Chondrocyte (in vitro differentiated cells): ENCODE measurements around the gene TMEM208. TPM values are rescaled to one million over a fixed set of nuclear protein-coding genes. Genes with fewer than 3 reads are reported as not detected.

Experiments used
- DNase-seq: peaks from one replicate; pipeline ENCODE4 v3.0.0; 2021; ENCODE audit warnings: mixed read lengths, low spot score
- H3K27ac Mint-ChIP-seq: one replicate; pipeline ENCODE4 v1.8.0; 2021; ENCODE audit warnings: mild to moderate bottlenecking, moderate library complexity, mixed read lengths; ENCODE audit not compliant: unreplicated experiment
- H3K27me3 Mint-ChIP-seq: 2 replicates; pipeline ENCODE4 v1.8.0; 2021; ENCODE audit warnings: low read depth, mixed read lengths
- H3K36me3 Mint-ChIP-seq: 2 replicates; pipeline ENCODE4 v1.8.0; 2021; ENCODE audit warnings: low read depth, mixed read lengths
- H3K4me1 Mint-ChIP-seq: 2 replicates; pipeline ENCODE4 v1.8.0; 2021; ENCODE audit warnings: low read depth, mild to moderate bottlenecking, mixed read lengths
- H3K4me3 Mint-ChIP-seq: one replicate; pipeline ENCODE4 v1.8.0; 2021; ENCODE audit warnings: mild to moderate bottlenecking, moderate library complexity, mixed read lengths; ENCODE audit not compliant: unreplicated experiment
- H3K9me3 Mint-ChIP-seq: 2 replicates; pipeline ENCODE4 v1.8.0; 2021; ENCODE audit warnings: low read depth, mixed read lengths
- microRNA-seq: library from miRNA; unstranded; fragments of <30 nt; microRNA quantifications from one replicate; pipeline ENCODE4 v1.2.0, GENCODE V29; 2020; ENCODE audit warnings: borderline number of aligned reads
- total RNA-seq: library from RNA; stranded (reverse); gene quantifications from 3 replicates; pipeline ENCODE4 v1.2.1, GENCODE V29; 2021
- TF ChIP-seq, protein P1 (sequence below): fragments of 200-600 bp; sonication (generic); IDR thresholded peaks from 2 replicates; pipeline ENCODE4 v1.5.0; 2021; ENCODE audit warnings: antibody characterized with exemption, mild to moderate bottlenecking, moderate library complexity

The TMEM208 gene
- total RNA-seq, 1 donor from 2014 or later = 43.2 TPM

DNA sequence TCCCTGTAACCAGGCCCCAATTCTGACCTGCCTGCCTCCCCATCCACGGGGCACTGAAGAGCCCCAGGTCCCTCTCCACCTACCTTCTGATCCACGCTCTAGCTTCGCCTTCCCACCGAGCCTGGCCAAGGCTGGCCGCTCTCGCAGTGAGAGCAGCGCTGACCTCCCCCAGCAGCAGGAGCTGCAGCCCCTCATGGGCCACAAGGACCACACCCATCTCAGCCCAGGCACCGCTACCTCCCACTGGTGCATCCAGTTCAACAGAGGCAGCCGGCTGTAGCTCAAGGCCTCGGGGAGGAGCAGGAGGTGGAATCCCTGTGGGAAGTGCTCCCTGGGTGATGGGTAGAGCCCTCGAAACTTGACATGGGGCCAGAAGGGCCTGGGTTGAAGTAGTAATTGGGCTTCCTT, 44.0 kb downstream of the TMEM208 start:
- Mint-ChIP-seq H3K36me3 (no peaks in the 10 kb centered on the region), H3K9me3 (no peaks in the 10 kb centered on the region), H3K4me1 (peaks cover 8% of the 10 kb centered on the region), H3K27ac (no peak overlapping the region), H3K4me3 (no peak overlapping the region), H3K27me3 (no peaks in the 10 kb centered on the region)
- peak; percentile 87 for DNase-seq
- TF ChIP-seq, protein P1, sequence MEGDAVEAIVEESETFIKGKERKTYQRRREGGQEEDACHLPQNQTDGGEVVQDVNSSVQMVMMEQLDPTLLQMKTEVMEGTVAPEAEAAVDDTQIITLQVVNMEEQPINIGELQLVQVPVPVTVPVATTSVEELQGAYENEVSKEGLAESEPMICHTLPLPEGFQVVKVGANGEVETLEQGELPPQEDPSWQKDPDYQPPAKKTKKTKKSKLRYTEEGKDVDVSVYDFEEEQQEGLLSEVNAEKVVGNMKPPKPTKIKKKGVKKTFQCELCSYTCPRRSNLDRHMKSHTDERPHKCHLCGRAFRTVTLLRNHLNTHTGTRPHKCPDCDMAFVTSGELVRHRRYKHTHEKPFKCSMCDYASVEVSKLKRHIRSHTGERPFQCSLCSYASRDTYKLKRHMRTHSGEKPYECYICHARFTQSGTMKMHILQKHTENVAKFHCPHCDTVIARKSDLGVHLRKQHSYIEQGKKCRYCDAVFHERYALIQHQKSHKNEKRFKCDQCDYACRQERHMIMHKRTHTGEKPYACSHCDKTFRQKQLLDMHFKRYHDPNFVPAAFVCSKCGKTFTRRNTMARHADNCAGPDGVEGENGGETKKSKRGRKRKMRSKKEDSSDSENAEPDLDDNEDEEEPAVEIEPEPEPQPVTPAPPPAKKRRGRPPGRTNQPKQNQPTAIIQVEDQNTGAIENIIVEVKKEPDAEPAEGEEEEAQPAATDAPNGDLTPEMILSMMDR = no peak

DNA sequence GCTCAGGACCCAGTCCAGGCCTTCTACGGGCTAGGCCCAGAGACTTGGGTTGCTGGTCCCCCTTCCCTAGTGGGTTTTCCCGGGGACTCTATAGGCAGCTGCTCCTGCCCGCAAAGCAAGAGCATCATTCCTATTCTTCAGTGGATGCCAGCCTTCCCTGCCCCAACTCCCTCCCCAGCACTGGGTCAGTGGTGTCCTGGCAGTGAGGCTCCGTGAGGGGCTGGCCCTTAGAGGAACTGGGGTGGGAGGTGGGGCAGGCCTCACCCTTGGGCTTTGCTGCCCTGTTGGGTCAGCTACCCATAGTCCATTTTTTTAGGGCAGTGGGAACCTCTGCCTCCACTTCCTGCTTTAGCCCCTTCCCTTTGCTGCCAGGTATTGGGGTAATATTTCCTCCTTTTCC, 44.5 kb downstream of the TMEM208 start:
- Mint-ChIP-seq H3K9me3 (no peaks in the 10 kb centered on the region), H3K27ac (no peak overlapping the region), H3K36me3 (no peaks in the 10 kb centered on the region), H3K4me1 (peaks cover 9% of the 10 kb centered on the region), H3K4me3 (no peak overlapping the region), H3K27me3 (no peaks in the 10 kb centered on the region)
- peak; percentile 38 for DNase-seq
- TF ChIP-seq, protein P1 = no peak

DNA sequence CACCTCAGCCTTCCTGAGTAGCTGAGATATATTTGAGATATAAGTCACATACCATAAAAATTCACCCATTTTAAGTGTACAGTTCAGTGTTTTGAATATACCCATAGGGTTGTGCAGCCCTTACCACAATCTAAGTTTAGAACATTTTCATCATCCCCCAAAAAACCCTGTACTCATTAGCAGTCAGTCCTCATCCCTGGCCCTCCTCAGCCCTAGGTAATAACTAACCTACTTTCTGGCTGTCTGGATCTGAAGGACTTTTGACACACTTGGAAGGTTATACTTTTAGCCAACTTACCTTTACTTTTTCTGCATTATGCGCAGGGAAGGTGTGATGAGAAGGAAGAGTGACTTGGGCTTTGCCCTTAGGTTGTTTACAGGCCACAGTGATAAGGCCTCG, 48.4 kb downstream of the TMEM208 start:
- no peak overlapping the region for H3K4me3 Mint-ChIP-seq
- TF ChIP-seq, protein P1 = no peak
- peaks cover 27% of the 10 kb centered on the region for H3K4me1 Mint-ChIP-seq
- DNase-seq = no peak
- H3K36me3 Mint-ChIP-seq = no peaks in the 10 kb centered on the region
- H3K27ac Mint-ChIP-seq = no peak overlapping the region
- no peaks in the 10 kb centered on the region for H3K27me3 Mint-ChIP-seq
- H3K9me3 Mint-ChIP-seq = no peaks in the 10 kb centered on the region

DNA sequence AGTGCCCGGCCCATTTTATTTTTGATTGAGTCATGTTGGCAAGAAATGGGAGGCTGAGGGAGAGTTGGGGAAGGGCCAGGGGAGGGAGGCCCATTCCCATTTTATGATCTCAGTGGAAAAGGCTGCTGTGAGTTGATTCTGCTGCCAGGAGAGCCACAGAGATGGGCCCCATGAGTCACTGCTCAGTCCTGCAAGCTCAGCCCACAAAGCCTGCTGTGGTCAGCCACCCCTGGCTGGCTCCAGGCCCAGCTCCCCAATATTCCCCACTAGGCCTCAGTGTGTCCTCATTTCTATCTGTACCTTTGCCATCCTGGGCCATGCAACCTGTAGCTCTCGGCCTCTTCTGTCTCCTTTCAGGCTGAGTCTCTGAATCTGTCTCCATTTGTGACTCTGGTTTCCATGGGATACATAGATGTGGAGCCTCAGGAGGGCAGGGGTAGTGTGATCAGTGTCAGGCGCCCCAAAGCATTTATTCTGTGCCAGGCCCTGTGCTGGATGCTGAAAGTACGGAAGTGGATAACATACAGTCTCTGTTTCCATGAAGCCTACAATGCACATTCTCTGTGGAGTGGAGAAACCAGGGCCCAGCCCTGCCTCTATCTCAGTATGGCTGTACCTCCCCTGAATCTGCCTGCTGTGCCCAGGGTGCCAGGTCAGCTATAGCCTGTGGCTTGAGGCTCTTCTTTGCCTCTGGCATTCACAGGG, 50.5 kb downstream of the TMEM208 start:
- Mint-ChIP-seq H3K4me3 (peak overlapping the region; percentile 23), H3K27ac (peak overlapping the region; percentile 98)
- TF ChIP-seq, protein P1 = no peak

DNA sequence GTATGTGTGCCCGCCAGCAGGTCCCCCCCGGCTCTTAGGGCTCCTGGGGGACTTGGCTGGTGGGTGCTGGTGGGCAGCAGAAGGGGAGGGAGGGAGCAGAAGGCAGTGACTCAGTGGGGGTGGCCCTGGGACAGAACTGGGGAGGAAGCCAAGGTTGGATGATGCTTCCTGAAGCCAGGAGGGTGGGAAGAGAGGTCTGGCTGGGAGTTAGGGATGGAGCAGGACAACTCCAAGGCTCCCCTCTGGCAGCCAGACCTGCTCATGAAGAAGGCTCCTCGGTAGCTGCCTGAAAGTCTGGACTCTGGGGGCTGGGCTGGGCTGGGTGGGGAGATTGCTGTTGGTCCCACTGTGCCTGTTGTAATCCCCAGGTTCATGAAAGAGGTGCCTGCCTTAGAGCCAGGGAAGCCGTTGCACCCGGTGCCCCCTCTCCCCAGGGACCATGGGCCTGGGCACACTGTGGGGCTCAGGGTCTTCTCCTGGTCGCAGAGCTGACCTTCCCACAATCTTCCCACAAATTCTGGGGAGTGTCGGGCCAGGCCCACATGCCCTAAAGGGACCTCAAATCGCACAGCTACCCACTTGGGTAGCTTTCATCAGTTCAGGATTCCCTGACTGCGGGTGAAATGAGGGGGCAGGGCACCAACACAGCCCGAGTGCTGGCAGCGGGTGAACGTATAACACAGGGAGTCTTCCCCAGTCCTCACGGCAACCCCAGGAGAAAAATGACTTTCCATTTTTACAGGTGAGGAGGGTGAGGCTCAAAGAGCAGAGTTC, 51.3 kb downstream of the TMEM208 start:
- no peak for DNase-seq
- TF ChIP-seq, protein P1 = no peak
- no peaks in the 10 kb centered on the region for H3K9me3 Mint-ChIP-seq
- peaks cover 27% of the 10 kb centered on the region for H3K4me1 Mint-ChIP-seq
- H3K27ac Mint-ChIP-seq = peak overlapping the region; percentile 98
- H3K27me3 Mint-ChIP-seq = no peaks in the 10 kb centered on the region
- peak overlapping the region; percentile 63 for H3K4me3 Mint-ChIP-seq
- H3K36me3 Mint-ChIP-seq = no peaks in the 10 kb centered on the region

More for the DNA sequence above, 50.5 kb downstream of the TMEM208 start:
- peak; percentile 92 for DNase-seq
- Mint-ChIP-seq H3K36me3 (no peaks in the 10 kb centered on the region), H3K27me3 (no peaks in the 10 kb centered on the region), H3K4me1 (peaks cover 27% of the 10 kb centered on the region), H3K9me3 (no peaks in the 10 kb centered on the region)

Small RNA genes within 50 kb of the gene (microRNA-seq; reads per million reads assigned to microRNA genes)
- gene MIR328 = 260 reads per million, percentile 68 among the genes with 10 or more reads in this experiment

Other genes with a start within 250 kb of the TMEM208 start
- gene CES4A, start 238.5 kb upstream of the TMEM208 start, total RNA-seq = 1.6 to 6.6 TPM (median 2.6 TPM) in 3 replicates
- gene CBFB, start 198.0 kb upstream of the TMEM208 start, total RNA-seq = 56.6 to 62.7 TPM (median 61.3 TPM) in 3 replicates
- gene PHAF1, start 117.2 kb upstream of the TMEM208 start, total RNA-seq = 14.0 to 18.2 TPM (median 14.9 TPM) in 3 replicates
- 39.9 to 64.4 TPM (median 41.4 TPM) in 3 replicates for gene B3GNT9, start 76.1 kb upstream of the TMEM208 start, total RNA-seq
- gene TRADD, start 67.2 kb upstream of the TMEM208 start, total RNA-seq = 16.6 to 20.0 TPM (median 19.1 TPM) in 3 replicates
- 14.6 to 17.5 TPM (median 16.0 TPM) in 3 replicates for gene FBXL8, start 67.2 kb upstream of the TMEM208 start, total RNA-seq
- gene HSF4, start 62.4 kb upstream of the TMEM208 start, total RNA-seq = 11.6 to 19.0 TPM (median 15.7 TPM) in 3 replicates
- gene NOL3, start 56.6 kb upstream of the TMEM208 start, total RNA-seq = 21.9 to 34.6 TPM (median 31.2 TPM) in 3 replicates
- gene MATCAP1, start 43.2 kb upstream of the TMEM208 start, total RNA-seq = 28.0 to 45.0 TPM (median 29.9 TPM) in 3 replicates
- gene EXOC3L1, start 37.0 kb upstream of the TMEM208 start, total RNA-seq = not detected in 3 replicates
- gene E2F4, start 35.0 kb upstream of the TMEM208 start, total RNA-seq = 31.9 to 41.0 TPM (median 33.4 TPM) in 3 replicates
- 1.1 to 1.2 TPM (median 1.1 TPM) in 3 replicates for gene ELMO3, start 28.0 kb upstream of the TMEM208 start, total RNA-seq
- 32.9 to 50.1 TPM (median 35.6 TPM) in 3 replicates for gene FHOD1, start 20.4 kb downstream of the TMEM208 start, total RNA-seq
- 3.0 to 5.6 TPM (median 3.4 TPM) in 3 replicates for gene SLC9A5, start 21.8 kb downstream of the TMEM208 start, total RNA-seq
- 17.5 to 22.4 TPM (median 18.9 TPM) in 3 replicates for gene PLEKHG4, start 52.4 kb downstream of the TMEM208 start, total RNA-seq
- gene KCTD19, start 99.6 kb downstream of the TMEM208 start, total RNA-seq = not detected in 3 replicates
- gene LRRC36, start 99.7 kb downstream of the TMEM208 start, total RNA-seq = 0.20 TPM in 1 of 3 replicates, not detected in the others
- 2.7 to 3.6 TPM (median 3.3 TPM) in 3 replicates for gene TPPP3, start 166.4 kb downstream of the TMEM208 start, total RNA-seq
- gene ZDHHC1, start 189.3 kb downstream of the TMEM208 start, total RNA-seq = 11.8 to 15.0 TPM (median 12.2 TPM) in 3 replicates
- 0.20 to 0.77 TPM in 2 of 3 replicates, not detected in the other for gene HSD11B2, start 204.0 kb downstream of the TMEM208 start, total RNA-seq